ENCODE results near the gene MGAT4C. TPM values are rescaled to one million over a fixed set of nuclear protein-coding genes. Genes with fewer than 3 reads are reported as not detected.
"Not testable (repeated sequence)": the region's sequence is repeated elsewhere in the genome, so short reads cannot be mapped to it uniquely, and the experiment has no call there.

Gene MGAT4C
- total RNA-seq, 1 experiment from 2014 or later: not detected

- peak; percentile 39 for DNase-seq (ENCODE audit: low spot score)
Observed at GRCh38 chr12:86134561-86134960, 121.6 kb downstream of the MGAT4C start.

- not testable (repeated sequence) for DNase-seq (ENCODE audit: low spot score)
Observed at GRCh38 chr12:86126900-86127299, 129.3 kb downstream of the MGAT4C start.

GRCh38 chr12:86122846-86123468, 133.2 kb downstream of the MGAT4C start:
- DNase-seq (ENCODE audit: low spot score): no peak

- no peak for DNase-seq (ENCODE audit: low spot score)
Observed at GRCh38 chr12:86118161-86118560, 138.0 kb downstream of the MGAT4C start.

GRCh38 chr12:86117711-86118110, 138.5 kb downstream of the MGAT4C start:
- DNase-seq (ENCODE audit: low spot score): peak; percentile 8

- DNase-seq (ENCODE audit: low spot score): no peak
Observed at GRCh38 chr12:86104087-86104486, 152.1 kb downstream of the MGAT4C start.

- DNase-seq (ENCODE audit: low spot score): no peak
Observed at GRCh38 chr12:86097161-86097560, 159.0 kb downstream of the MGAT4C start.

- DNase-seq (ENCODE audit: low spot score): no peak
Observed at GRCh38 chr12:86091681-86092080, 164.5 kb downstream of the MGAT4C start.

GRCh38 chr12:86081843-86082242, 174.3 kb downstream of the MGAT4C start:
- no peak for DNase-seq (ENCODE audit: low spot score)

GRCh38 chr12:86059052-86059451, 197.1 kb downstream of the MGAT4C start:
- DNase-seq (ENCODE audit: low spot score): not testable (repeated sequence)

- no peak for DNase-seq (ENCODE audit: low spot score)
Observed at GRCh38 chr12:86057092-86057845, 198.9 kb downstream of the MGAT4C start.

GRCh38 chr12:86052921-86053320, 203.3 kb downstream of the MGAT4C start:
- no peak for DNase-seq (ENCODE audit: low spot score)

GRCh38 chr12:86050010-86050409, 206.2 kb downstream of the MGAT4C start:
- DNase-seq (ENCODE audit: low spot score): no peak

GRCh38 chr12:86044396-86044795, 211.8 kb downstream of the MGAT4C start:
- DNase-seq (ENCODE audit: low spot score): no peak

- DNase-seq (ENCODE audit: low spot score): no peak
Observed at GRCh38 chr12:86042062-86042461, 214.1 kb downstream of the MGAT4C start.

GRCh38 chr12:86018361-86018760, 237.8 kb downstream of the MGAT4C start:
- no peak for DNase-seq (ENCODE audit: low spot score)

GRCh38 chr12:86015026-86015425, 241.2 kb downstream of the MGAT4C start:
- no peak for DNase-seq (ENCODE audit: low spot score)

GRCh38 chr12:86006727-86007126, 249.5 kb downstream of the MGAT4C start:
- peak; percentile 1 for DNase-seq (ENCODE audit: low spot score)

GRCh38 chr12:85998074-85998473, 258.1 kb downstream of the MGAT4C start:
- no peak for DNase-seq (ENCODE audit: low spot score)

GRCh38 chr12:85996280-85996679, 259.9 kb downstream of the MGAT4C start:
- peak; percentile 10 for DNase-seq (ENCODE audit: low spot score)

- DNase-seq (ENCODE audit: low spot score): no peak
Observed at GRCh38 chr12:85993746-85994145, 262.4 kb downstream of the MGAT4C start.

GRCh38 chr12:85985996-85986395, 270.2 kb downstream of the MGAT4C start:
- DNase-seq (ENCODE audit: low spot score): no peak

- no peak for DNase-seq (ENCODE audit: low spot score)
Observed at GRCh38 chr12:85983601-85984000, 272.6 kb downstream of the MGAT4C start.

All from A172 (cell line).